ENCODE data around the gene CARD11.
A peak's percentile ranks its signal among the peaks of the same experiment; 100 is the strongest.

The CARD11 gene

GRCh38 chr7:2864204-2864985 lies 179.3 kb downstream of the CARD11 start:
- DNase-seq: no peak

- peak; percentile 41 for DNase-seq
Measured at GRCh38 chr7:2863461-2864066, 180.1 kb downstream of the CARD11 start.

GRCh38 chr7:2862831-2863361 lies 180.8 kb downstream of the CARD11 start:
- DNase-seq: peak; percentile 16

- DNase-seq: no peak
Measured at GRCh38 chr7:2861509-2861908, 182.2 kb downstream of the CARD11 start.

GRCh38 chr7:2860627-2861133 lies 183.0 kb downstream of the CARD11 start:
- no peak for DNase-seq

- DNase-seq: no peak
Measured at GRCh38 chr7:2859952-2860351, 183.7 kb downstream of the CARD11 start.

GRCh38 chr7:2858621-2859020 lies 185.0 kb downstream of the CARD11 start:
- DNase-seq: no peak

GRCh38 chr7:2856388-2857169 lies 187.1 kb downstream of the CARD11 start:
- no peak for DNase-seq

Measured in effector CD4-positive, alpha-beta T cell (primary cell).